Stomach (tissue), 4 donors: ENCODE measurements around the gene LCLAT1.

Experiments used
- EP300 ChIP-seq: sonication (generic); formaldehyde crosslinking; IDR thresholded peaks from one replicate; pipeline ENCODE4 v1.6.1; 2017; ENCODE audit warnings: antibody characterized with exemption
- POLR2A ChIP-seq, 4 donors: fragments of 450-650 bp; IDR thresholded peaks; one replicate each; pipeline ENCODE4 v1.6.1; 2016; ENCODE audit warnings: antibody characterized with exemption in 4 of 4, control low read depth in 2 of 4, mild to moderate bottlenecking in 1 of 4, moderate library complexity in 1 of 4
- POLR2AphosphoS5 ChIP-seq, 3 donors: sonication (generic); formaldehyde crosslinking; IDR thresholded peaks; one replicate each; pipeline ENCODE4 v1.6.1; 2016; ENCODE audit warnings: antibody characterized with exemption in 3 of 3
- TF ChIP-seq, protein P1 (sequence below), 7 experiments: fragments of 450-650 bp in 4 of 7; fragments of 200-600 bp in 3 of 7; sonication (generic) in 3 of 7; IDR thresholded peaks; one replicate each; pipeline ENCODE4 v1.5.1; 2016 to 2019; ENCODE audit warnings: antibody characterized with exemption in 7 of 7, control low read depth in 2 of 7, mild to moderate bottlenecking in 1 of 7

DNA sequence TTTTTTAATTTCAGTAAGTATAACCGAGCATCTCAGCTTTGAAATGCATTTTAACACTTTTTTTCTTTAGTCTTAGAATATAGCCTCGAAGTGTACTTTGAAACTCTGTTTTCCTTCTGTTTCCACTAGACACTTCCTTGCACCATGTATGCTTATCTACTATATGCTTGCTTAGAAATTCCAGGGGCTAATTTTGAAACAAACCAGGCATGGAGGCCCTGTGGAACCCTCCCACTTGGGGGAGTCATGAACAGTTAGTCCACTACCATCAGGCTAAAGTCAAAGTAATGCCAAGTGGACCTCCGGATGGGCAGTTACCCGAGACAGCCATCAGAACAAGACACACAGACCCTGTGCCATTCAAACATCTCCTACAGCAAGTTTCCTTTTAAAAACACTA, 120.3 kb downstream of the LCLAT1 start:
- TF ChIP-seq, protein P1, sequence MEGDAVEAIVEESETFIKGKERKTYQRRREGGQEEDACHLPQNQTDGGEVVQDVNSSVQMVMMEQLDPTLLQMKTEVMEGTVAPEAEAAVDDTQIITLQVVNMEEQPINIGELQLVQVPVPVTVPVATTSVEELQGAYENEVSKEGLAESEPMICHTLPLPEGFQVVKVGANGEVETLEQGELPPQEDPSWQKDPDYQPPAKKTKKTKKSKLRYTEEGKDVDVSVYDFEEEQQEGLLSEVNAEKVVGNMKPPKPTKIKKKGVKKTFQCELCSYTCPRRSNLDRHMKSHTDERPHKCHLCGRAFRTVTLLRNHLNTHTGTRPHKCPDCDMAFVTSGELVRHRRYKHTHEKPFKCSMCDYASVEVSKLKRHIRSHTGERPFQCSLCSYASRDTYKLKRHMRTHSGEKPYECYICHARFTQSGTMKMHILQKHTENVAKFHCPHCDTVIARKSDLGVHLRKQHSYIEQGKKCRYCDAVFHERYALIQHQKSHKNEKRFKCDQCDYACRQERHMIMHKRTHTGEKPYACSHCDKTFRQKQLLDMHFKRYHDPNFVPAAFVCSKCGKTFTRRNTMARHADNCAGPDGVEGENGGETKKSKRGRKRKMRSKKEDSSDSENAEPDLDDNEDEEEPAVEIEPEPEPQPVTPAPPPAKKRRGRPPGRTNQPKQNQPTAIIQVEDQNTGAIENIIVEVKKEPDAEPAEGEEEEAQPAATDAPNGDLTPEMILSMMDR (IDR thresholded peaks at IDR 0.05): no peak
- TF ChIP-seq EP300 (no peak), POLR2AphosphoS5 (IDR thresholded peaks at IDR 0.05) (no peak), POLR2A (IDR thresholded peaks at IDR 0.05) (no peak)
